Omental fat pad (tissue), 4 donors: ENCODE results near the gene BACH2. TPM values are rescaled to one million over a fixed set of nuclear protein-coding genes. Genes with fewer than 3 reads are reported as not detected.

Experiments used
- ATAC-seq: fragments of 150-250 bp; one replicate; pipeline ENCODE4 v1.9.1; 2016; ENCODE audit warnings: mild to moderate bottlenecking, moderate library complexity; ENCODE audit not compliant: low FRiP score
- DNase-seq: peaks from one replicate; pipeline ENCODE4 v3.0.0-alpha.2; 2019; ENCODE audit warnings: low spot score
- CTCF ChIP-seq, 3 donors: fragments of 450-650 bp; IDR thresholded peaks; one replicate each; pipeline ENCODE4 v1.5.1; 2016 to 2017; ENCODE audit warnings: antibody characterized with exemption in 3 of 3, mild to moderate bottlenecking in 3 of 3, moderate library complexity in 2 of 3
- total RNA-seq, 4 donors: library from RNA; depleted of rRNA; stranded (reverse); fragments of >200 nt; gene quantifications; one replicate each; pipeline ENCODE4 v1.1.0, GENCODE V29; 2016

BACH2 gene
- total RNA-seq, 4 donors from 2014 or later = 4.0 to 9.4 (median 7.0) TPM

DNA sequence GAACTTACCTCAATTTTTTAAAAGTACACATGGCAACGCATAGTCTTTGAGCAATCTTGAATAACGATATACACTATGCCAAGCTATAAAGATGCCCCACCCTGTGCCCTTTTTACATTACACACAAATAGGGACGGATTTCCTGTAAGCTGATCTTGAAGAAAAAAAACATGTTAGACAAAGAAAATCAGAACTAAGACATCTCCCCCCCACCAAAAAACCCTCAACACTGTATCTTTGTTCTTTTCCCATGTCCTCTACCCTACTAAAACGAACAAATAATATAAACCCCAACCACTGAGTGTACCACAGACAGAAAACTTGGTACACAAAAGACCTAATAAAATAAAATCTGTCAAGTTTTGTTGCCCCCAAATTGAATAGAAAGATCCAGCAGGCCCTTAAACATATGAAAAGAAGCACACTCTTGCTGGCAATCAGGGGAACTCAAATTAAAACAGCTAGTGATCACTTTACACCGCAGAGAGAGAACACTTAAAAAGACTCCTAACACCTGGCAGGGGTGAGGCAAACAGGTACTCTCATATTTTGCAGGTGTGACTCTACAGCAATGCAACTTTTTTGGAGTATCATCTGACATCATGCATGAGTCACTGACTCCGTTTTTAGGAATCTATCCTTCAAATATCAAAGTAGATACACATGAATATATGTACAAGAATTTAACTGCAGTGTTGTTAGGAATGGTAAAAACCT is 29.6 kb downstream of the BACH2 start:
- TF ChIP-seq CTCF (IDR thresholded peaks at IDR 0.05) = no peak
- no peak for DNase-seq
- ATAC-seq = no peak

GRCh38 chr6:90264561-90264960 is 32.1 kb downstream of the BACH2 start:
- DNase-seq (no peak), ATAC-seq (no peak)
- no peak for TF ChIP-seq CTCF (IDR thresholded peaks at IDR 0.05)

DNA sequence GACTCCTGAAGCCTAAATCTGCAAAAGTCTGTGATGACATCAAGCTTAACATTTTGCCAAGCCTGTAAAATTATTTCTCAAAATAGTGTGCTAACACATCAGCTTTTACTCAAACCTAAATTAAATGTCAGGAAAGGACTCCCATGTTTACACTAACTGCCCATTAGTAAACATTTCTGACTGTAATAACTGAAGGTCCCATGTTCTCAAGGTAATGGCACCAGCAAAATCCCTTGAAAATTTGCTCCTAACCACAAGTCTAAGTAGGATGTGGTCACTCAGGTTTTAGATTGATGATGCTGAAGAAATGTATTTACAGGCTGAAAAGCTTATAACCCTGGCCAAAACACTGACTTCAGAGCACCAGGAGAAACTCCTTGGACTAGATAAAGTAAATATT is 33.0 kb downstream of the BACH2 start:
- ATAC-seq (no peak), DNase-seq (no peak)
- TF ChIP-seq CTCF (IDR thresholded peaks at IDR 0.05) = no peak

DNA sequence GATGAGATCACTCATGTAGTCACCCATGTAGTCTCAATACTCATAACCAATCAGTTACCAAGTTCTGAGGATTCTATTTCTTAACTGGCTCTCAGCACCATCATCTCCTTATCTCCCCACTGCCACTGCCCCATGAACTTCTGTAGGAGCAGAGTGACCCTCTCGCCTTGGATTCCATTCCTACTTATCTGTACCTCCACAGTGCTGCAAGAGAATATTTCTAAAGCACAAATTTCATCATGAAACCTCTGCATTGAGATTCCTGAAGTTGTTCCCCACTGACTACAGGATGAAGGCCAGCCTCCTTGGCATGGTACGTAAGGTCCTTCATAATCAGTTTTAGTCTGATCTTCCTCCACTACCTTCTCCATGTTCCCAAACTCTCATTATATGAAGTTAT is 34.8 kb downstream of the BACH2 start:
- DNase-seq (no peak), ATAC-seq (no peak)
- no peak for TF ChIP-seq CTCF (IDR thresholded peaks at IDR 0.05)

DNA sequence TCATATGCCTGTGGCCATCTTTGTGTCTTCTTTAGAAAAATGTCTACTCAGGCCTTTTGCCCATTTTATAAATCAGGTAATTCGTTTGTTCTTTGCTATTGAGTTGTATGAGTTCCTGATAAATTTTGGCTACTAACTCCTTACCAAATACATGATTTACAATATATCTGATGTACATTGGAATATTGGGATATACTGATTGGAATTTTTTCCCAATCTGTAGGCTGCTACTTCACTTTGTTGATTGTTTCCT is 39.2 kb downstream of the BACH2 start:
- no peak for ATAC-seq
- no peak for TF ChIP-seq CTCF (IDR thresholded peaks at IDR 0.05)
- no peak for DNase-seq

DNA sequence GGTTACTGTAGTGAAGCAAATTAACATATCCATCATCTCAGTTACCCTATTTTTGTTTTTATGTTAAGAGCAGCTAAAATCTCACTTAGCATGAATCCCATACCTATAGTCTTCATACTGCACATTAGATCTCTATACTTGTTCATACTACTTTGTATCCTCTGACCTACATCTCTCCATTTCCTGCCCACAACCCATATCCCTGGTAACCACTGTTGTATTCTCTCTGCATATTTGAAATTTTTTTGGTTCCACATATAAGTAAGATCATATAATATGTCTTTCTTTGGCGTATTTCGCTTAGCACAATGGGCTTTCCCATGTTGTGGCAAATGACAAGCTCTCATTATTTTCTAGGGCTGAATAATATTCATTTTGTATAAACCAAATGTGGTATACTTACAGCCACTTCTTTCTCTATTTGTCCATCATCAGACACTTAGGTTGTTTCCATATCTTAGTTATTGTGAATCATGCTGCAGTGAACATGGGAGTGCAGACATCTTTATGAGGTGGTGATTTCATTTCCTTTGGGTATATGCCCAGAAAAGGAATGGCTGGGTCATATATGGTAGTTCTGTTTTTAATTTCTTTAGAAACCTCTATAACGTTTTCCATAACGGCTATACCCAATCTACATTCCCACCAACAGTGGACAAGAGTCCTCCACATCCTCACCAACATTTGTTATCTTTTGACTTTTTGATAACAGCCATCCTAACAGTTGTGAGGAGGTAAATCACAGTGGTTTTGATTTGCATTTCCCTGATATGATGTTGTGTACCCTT is 39.8 kb downstream of the BACH2 start:
- ATAC-seq = no peak
- no peak for TF ChIP-seq CTCF (IDR thresholded peaks at IDR 0.05)
- no peak for DNase-seq

DNA sequence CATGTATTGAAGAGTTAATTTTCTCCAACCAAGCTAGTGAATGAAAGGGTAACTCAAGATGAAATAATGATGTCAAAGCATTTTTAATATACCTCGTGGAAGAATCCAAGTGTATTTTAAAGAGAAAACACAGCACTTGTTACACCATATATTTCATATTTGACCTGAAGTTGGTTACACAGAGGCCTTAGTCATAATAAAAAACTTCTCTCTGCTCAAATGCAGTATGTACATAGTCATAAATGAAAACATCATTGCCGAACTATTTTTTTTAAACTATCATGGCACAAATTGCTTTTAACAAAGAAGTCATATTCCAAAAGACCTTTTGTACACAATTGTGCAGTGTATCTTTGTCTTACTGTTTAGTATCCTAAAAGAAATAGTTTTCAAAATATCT is 43.0 kb downstream of the BACH2 start:
- TF ChIP-seq CTCF (IDR thresholded peaks at IDR 0.05) = no peak
- ATAC-seq (no peak), DNase-seq (no peak)
